ENCODE results near the gene TP53I13. TPM values are rescaled to one million over a fixed set of nuclear protein-coding genes. Genes with fewer than 3 reads are reported as not detected.

Gene TP53I13
- total and polyA plus RNA-seq, 2 of the 13 experiments (the other 11 are each of a cell fraction or from before 2014, with no cell fraction given) = 16.9 to 25.7 TPM

- Histone ChIP-seq H2AFZ (ENCODE audit: low read length) (no peak overlapping the region), H4K20me1 (ENCODE audit: insufficient read depth, low read length) (no peaks in the 10 kb centered on the region), H3K36me3 (replicated peaks in 1 of 2; ENCODE audit: control insufficient read depth in 1 of 2, insufficient read depth in 2 of 2, low read length in 2 of 2) (peaks cover 5 to 20% of the 10 kb centered on the region in 2 experiments; a peak in 4 of 5 replicates), H3K4me3 (replicated peaks in 1 of 3; ENCODE audit: insufficient read depth in 1 of 3, low read depth in 2 of 3, low read length in 3 of 3) (no peak overlapping the region), H3K9ac (ENCODE audit: insufficient read depth, low read depth, low read length) (no peak overlapping the region), H3K27ac (ENCODE audit: extremely low read length, insufficient read depth, low read length) (no peak overlapping the region), H3K27me3 (ENCODE audit: control insufficient read depth in 1 of 2, insufficient read depth in 2 of 2, low read length in 2 of 2) (no peaks in the 10 kb centered on the region), H3K4me2 (ENCODE audit: low read depth, low read length) (no peak overlapping the region), H3K79me2 (ENCODE audit: insufficient read depth, low read length) (no peaks in the 10 kb centered on the region), H3K4me1 (ENCODE audit: insufficient read depth, low read length) (peaks cover 23% of the 10 kb centered on the region), H3K9me3 (ENCODE audit: low read length) (no peaks in the 10 kb centered on the region)
- no peak for TF ChIP-seq AKAP8 (CRISPR knock-in tag; IDR thresholded peaks at IDR 0.05)
- TF ChIP-seq SIN3B (IDR thresholded peaks at IDR 0.05; ENCODE audit: low read length) = no peak
- TF ChIP-seq TBP (CRISPR knock-in tag; IDR thresholded peaks at IDR 0.05) = no peak
- TF ChIP-seq HDAC1 (CRISPR knock-in tag; IDR thresholded peaks at IDR 0.05) = no peak
- TF ChIP-seq ZNF34 (CRISPR knock-in tag; IDR thresholded peaks at IDR 0.05; ENCODE audit: borderline replicate concordance) = no peak
- no peak for TF ChIP-seq ZNF737 (CRISPR knock-in tag; IDR thresholded peaks at IDR 0.05; ENCODE audit: borderline replicate concordance)
- ChIA-PET CTCF (ENCODE audit: low intra/inter-chr PET ratio, low total read pairs) (no interaction called here), POLR2A (no interaction called here)
- no peak for DNase-seq (ENCODE audit: low spot score)
- in situ Hi-C loops (cut with HindIII; ENCODE audit: extremely low pct_ligation_motif_present, low pct_unique_long_range_greater_than_20kb) (no loop called here), intact Hi-C loops (cut with micrococcal nuclease; ENCODE audit: unreplicated experiment) (no loop called here)
- BruUV-seq (replicated peaks) = no TSS peak
- ATAC-seq = no peak
- 98% methylated on average over 9 of the region's 9 CpGs for WGBS (ENCODE audit: low lambda C conversion rate)
- no peak for FAIRE-seq
Measured at GRCh38 chr17:29577001-29577370, 8.5 kb downstream of the TP53I13 start.

DNA sequence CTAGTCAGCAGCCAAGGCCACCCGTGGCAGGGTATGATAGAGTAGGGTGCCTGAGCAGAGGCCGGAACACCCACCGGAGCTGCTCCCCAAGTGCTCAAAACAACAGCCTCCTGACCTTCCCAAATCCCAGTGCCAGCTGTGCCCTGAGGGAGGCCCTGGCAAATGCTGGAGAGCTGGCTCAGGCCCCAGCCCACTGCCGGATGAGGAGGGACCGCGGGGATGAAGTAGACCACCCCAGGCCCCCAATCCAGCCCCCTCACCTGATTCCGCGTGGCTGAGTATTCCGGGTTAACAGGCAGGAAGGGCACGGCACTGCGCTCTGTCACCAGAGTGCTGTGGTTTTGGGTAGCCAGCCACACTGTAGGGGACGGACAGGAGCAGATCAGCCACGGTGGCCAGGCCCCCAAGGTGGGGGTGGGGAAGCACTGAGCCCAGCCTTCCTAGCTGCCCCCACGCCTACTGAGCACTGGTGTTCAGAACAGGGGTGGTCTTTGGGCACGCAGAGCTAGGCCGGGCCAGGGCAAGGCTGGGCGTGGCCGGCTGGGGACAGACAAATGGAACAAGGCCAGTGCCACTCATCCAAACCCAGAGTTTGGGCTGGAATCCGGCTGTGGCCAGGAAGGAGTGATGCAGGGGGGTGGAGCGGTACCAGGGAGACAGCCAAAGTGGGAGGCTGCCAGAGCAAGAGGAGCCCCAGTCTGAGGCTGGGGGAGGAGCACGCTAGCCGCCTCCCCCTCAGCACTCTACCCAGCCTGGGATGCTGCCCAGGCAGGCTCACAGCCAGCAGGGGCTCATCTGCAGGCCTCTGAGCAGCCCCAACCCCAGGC lies 9.1 kb downstream of the TP53I13 start:
- peaks cover 23% of the 10 kb centered on the region for H3K4me1 ChIP-seq (ENCODE audit: insufficient read depth, low read length)
- WGBS (ENCODE audit: low lambda C conversion rate) = 98% methylated on average over 9 of the region's 22 CpGs
- no peak for DNase-seq (ENCODE audit: low spot score)
- H3K9ac ChIP-seq (ENCODE audit: insufficient read depth, low read depth, low read length) = no peak overlapping the region
- intact Hi-C loops (cut with micrococcal nuclease; ENCODE audit: unreplicated experiment) (no loop called here), in situ Hi-C loops (cut with HindIII; ENCODE audit: extremely low pct_ligation_motif_present, low pct_unique_long_range_greater_than_20kb) (no loop called here)
- no peak overlapping the region for H3K4me3 ChIP-seq (replicated peaks in 1 of 3; ENCODE audit: insufficient read depth in 1 of 3, low read depth in 2 of 3, low read length in 3 of 3)
- ATAC-seq = no peak
- POLR2A ChIA-PET = interaction anchor here (1.0 kb wide), 1 partner anchor 9 kb away, joined by 3 read pairs; the partner anchor contains the start of gene TP53I13
- peaks cover 5 to 20% of the 10 kb centered on the region in 2 experiments; a peak in 4 of 5 replicates for H3K36me3 ChIP-seq (replicated peaks in 1 of 2; ENCODE audit: control insufficient read depth in 1 of 2, insufficient read depth in 2 of 2, low read length in 2 of 2)
- no peaks in the 10 kb centered on the region for H4K20me1 ChIP-seq (ENCODE audit: insufficient read depth, low read length)
- FAIRE-seq = no peak
- CTCF ChIA-PET (ENCODE audit: low intra/inter-chr PET ratio, low total read pairs) = no interaction called here
- TF ChIP-seq TRIM24 (CRISPR knock-in tag; IDR thresholded peaks at IDR 0.05) = no peak
- no peak for TF ChIP-seq MAF1 (CRISPR knock-in tag; IDR thresholded peaks at IDR 0.05; ENCODE audit: borderline replicate concordance)
- no peak for TF ChIP-seq ZFP41 (CRISPR knock-in tag; IDR thresholded peaks at IDR 0.05; ENCODE audit: borderline replicate concordance)
- no peaks in the 10 kb centered on the region for H3K79me2 ChIP-seq (ENCODE audit: insufficient read depth, low read length)
- no peak overlapping the region for H2AFZ ChIP-seq (ENCODE audit: low read length)
- no peak overlapping the region for H3K27ac ChIP-seq (ENCODE audit: extremely low read length, insufficient read depth, low read length)
- no peaks in the 10 kb centered on the region for H3K27me3 ChIP-seq (ENCODE audit: control insufficient read depth in 1 of 2, insufficient read depth in 2 of 2, low read length in 2 of 2)
- BruUV-seq (replicated peaks) = no TSS peak
- no peak overlapping the region for H3K4me2 ChIP-seq (ENCODE audit: low read depth, low read length)
- H3K9me3 ChIP-seq (ENCODE audit: low read length) = no peaks in the 10 kb centered on the region

Measured in HepG2 (cell line).